HCT116 (cell line): ENCODE data around the gene MRPL30.

Experiments
- ATF3 ChIP-seq: IDR thresholded peaks from 2 replicates; pipeline ENCODE4 v1.6.1; 2012
- CTCF ChIP-seq, 3 experiments: fragments of 200-600 bp in 1 of 3; sonication (generic) in 1 of 3; IDR thresholded peaks in 2 of 3; conservative IDR thresholded peaks in 1 of 3; 2 replicates each; pipeline ENCODE4 v1.5.1; 2012 to 2017; ENCODE audit warnings: low read depth in 2 of 3, low read length in 2 of 3, antibody characterized with exemption in 1 of 3, borderline replicate concordance in 1 of 3, control low read depth in 1 of 3, mild to moderate bottlenecking in 1 of 3, mixed read lengths in 1 of 3, mixed run types in 1 of 3, moderate library complexity in 1 of 3; ENCODE audit not compliant: insufficient read depth in 1 of 3
- EGR1 ChIP-seq: IDR thresholded peaks from 2 replicates; pipeline ENCODE4 v1.6.1; 2012; ENCODE audit warnings: low read depth
- EZH2 ChIP-seq: fragments of 200-600 bp; sonication (generic); IDR thresholded peaks from 2 replicates; pipeline ENCODE4 v1.6.1; 2017; ENCODE audit warnings: antibody characterized with exemption, mixed run types
- EZH2phosphoT487 ChIP-seq: fragments of 200-600 bp; IDR thresholded peaks from 2 replicates; pipeline ENCODE4 v1.6.1; 2018; ENCODE audit warnings: antibody characterized with exemption, borderline replicate concordance
- POLR2A ChIP-seq: IDR thresholded peaks from 2 replicates; pipeline ENCODE4 v1.7.0; 2011; ENCODE audit warnings: borderline replicate concordance; ENCODE audit not compliant: insufficient read depth, insufficient read length; ENCODE audit errors: extremely low read depth
- POLR2AphosphoS5 ChIP-seq: IDR thresholded peaks from 2 replicates; pipeline ENCODE4 v1.6.1; 2011; ENCODE audit warnings: mild to moderate bottlenecking, low read depth, low read length, moderate library complexity
- ZBTB33 ChIP-seq: IDR thresholded peaks from 2 replicates; pipeline ENCODE4 v1.6.1; 2011; ENCODE audit warnings: mild to moderate bottlenecking, low read length, moderate library complexity; ENCODE audit not compliant: insufficient replicate concordance; ENCODE audit errors: extremely low read depth
- ZFX ChIP-seq: fragments of 450-650 bp; IDR thresholded peaks from 2 replicates; pipeline ENCODE4 v1.6.1; 2017

GRCh38 chr2:99140056-99140859 is 40.7 kb upstream of the MRPL30 start:
- no peak for TF ChIP-seq CTCF (IDR thresholded peaks at IDR 0.05 in 2 of 3, conservative IDR thresholded peaks at IDR 0.05 in 1 of 3; ENCODE audit: borderline replicate concordance in 1 of 3, insufficient read depth in 1 of 3, low read depth in 2 of 3, low read length in 2 of 3)
- TF ChIP-seq POLR2A: no peak
- no peak for TF ChIP-seq EZH2
- TF ChIP-seq POLR2AphosphoS5: no peak
- no peak for TF ChIP-seq EGR1
- TF ChIP-seq ATF3: no peak
- TF ChIP-seq ZBTB33: no peak
- no peak for TF ChIP-seq EZH2phosphoT487
- TF ChIP-seq ZFX: no peak
